GM19043 (cell line): ENCODE data around the gene SLC25A12.
"Not testable (repeated sequence)": the region's sequence is repeated elsewhere in the genome, so short reads cannot be mapped to it uniquely, and the experiment has no call there.

Source experiments
- ATAC-seq: cut with Tn5 transposase; IDR thresholded peaks from one replicate; pipeline ENCODE4 v1.9.1; 2021; ENCODE audit warnings: low read depth; ENCODE audit not compliant: unreplicated experiment

The SLC25A12 gene

DNA sequence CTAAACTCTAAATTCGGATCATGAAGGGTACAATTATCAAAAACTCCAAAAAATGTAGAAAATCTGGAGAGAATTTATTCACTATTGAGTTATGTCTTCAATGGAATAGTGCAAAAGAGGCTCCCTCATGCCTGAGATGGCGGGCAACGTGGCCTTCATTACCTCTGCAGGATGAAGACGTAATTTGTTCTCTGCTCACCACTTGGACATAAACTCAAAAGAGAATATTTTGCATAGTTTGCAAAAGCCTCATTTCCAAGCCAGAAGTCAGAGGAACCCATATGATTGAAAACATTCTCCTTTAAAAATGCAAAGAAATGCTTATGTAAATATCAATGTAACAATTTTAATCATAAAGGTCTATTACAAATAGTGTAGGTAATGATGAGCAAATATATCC, 58.7 kb downstream of the SLC25A12 start:
- ATAC-seq: no peak

DNA sequence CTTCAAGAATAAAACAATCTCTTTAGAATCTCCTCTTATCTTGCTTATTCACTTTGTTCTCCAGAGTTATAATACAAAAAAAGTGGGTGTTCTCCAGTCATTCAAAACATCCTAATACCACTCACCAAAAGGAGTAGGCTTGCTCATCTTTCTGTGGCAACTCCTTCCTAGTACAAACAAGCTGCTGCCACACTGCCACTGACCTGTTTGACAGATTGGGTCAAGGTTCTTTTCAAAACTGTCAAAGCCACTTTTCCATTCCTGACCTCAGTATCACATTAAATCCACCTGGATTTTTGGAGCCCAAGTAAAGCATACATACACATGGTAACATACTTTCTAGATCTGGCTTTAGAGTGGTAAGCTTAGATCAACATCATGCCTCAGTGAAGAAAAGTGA, 59.8 kb downstream of the SLC25A12 start:
- ATAC-seq: no peak

DNA sequence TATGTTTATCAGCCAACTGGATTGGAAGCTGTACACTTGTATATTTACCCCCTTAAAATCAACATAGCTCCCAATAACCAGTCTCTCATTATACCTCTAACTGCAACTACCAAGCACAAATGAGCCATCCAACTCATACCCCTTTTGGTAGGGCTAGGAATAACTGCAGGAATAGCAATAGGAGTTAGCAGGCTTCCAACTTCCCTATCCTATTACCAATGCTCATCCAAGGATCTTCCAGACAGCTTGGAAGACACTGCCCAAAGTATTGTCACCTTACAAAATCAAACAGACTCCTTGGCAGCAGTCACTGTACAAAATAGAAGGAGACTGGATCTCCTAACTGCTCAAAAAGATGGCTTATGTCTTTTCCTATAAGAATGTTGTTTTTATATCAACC, 61.6 kb downstream of the SLC25A12 start:
- no peak for ATAC-seq

DNA sequence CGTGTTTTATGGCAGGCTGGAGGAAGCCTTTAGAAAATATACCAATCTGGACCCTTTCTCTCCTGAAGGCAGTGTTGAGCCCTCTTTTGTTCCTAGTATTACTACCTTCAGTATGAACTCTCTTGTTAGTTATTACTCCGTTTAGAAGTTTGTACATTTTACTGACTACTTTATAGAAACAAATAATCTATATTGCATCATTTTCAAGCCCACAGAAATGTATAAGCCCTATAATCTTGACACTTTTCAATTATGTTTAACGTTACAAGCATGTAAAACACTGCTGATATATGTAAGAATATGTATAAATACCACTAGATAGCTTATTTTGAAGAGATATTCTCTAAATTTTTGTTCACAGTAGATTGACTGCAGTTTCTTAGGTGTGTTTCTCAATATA, 64.0 kb downstream of the SLC25A12 start:
- no peak for ATAC-seq

DNA sequence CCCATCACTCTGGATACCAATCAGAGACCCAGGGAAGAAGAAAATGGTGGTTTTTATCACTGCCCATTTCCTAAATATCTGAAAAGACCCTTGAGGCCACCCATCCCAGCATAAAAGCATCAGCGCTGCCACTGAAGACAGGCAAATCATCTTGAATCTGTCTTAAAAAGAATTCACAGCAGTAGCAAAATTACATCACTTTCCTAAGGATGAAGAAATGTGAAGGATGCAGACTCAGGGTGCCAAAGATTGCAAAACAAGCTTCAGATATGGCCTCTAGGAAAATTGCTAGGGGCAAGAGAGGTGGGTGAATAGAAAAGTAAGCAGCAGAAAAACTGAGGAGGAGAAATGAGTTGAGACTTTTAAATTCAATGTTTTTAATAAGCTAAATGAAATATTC, 70.0 kb downstream of the SLC25A12 start:
- ATAC-seq: no peak

DNA sequence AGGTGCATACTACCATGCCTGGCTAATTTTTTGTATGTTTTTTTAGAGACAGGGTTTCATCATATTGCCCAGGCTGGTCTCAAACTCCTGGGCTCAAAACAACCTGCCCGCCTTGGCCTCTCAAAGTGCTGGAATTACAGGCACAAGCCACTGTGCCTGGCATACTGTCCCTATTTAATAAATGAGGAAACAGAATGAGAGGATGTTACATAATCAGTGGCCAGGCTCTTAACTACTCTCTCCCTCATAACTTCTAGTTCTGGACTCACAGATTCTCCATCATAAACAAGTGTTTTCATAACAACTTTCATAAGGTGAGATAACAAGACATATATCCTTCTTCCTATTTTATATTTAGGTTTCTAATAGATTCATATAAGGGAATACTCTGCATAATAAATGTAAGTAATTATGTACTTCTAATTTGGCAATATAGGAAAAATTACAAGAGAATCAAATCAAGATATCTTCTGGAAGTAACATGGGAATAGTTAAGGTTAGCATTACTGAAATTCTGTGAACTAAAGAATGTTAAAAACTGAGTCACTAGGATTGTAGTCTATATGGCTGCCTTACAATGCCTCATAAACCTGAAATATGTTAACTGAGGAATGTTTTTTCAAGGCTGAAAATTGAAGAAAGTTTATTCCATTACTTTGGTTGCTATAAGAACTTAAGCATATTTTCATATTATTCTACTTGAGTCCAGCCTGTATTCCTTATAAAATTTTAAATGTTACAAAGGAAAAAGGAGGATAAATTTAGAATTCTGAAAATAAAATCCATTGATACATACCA, 71.3 kb downstream of the SLC25A12 start:
- ATAC-seq: no peak

DNA sequence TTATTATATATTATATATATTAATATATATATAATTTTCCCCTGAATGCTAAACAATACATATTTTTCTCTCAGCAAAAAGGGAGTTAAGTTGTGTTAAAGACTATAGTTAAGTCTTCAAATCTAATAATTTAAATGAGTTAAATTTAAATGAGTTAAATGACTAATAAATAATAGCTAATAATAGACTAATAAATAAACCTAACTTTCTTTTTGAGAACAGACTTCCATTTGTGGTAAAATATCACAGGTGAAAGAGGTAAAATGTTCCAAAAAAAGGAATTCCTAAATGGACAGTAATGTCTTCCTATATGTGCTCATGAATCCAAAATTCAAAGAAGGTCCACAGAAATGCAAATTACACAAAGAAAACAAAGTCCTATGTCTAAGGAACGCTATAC, 74.6 kb downstream of the SLC25A12 start:
- ATAC-seq: no peak

DNA sequence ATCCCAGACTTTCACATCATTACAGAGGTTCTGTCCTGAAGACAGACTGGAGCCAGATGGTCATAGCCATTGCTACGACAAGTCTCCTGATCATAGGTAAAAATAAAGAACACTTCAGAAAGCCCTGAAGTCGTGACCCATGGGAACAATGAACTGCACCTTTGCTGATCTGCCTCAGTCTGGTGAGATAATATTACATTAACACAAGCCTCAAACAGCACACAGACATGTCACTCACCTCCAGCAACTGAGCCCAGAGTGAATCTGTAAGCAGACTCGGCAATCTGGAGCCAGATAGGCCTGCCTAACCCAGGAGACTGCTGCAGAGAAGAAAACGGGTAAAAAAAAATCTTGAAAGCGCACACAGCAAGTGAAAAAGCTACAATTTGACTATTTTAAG, 79.2 kb downstream of the SLC25A12 start:
- ATAC-seq: no peak

DNA sequence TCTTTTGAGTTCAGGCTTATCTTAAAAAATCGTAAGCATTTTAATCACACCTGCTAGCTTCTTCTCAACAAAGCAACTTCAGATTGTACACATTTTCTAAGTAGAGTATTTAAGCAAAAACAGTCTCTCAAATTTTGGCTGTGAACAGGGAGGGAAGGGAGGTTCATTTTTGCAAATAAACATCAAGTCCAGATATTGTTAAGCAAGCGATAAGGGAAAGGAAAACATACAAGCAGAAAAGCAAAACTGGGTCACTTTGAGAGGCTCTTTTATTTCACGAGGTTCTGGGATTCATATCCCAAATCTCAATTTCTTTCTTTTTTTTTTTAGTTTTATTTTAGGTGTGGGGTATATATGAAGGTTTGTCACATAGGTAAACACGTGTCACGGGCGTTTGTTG, 79.9 kb downstream of the SLC25A12 start:
- no peak for ATAC-seq

DNA sequence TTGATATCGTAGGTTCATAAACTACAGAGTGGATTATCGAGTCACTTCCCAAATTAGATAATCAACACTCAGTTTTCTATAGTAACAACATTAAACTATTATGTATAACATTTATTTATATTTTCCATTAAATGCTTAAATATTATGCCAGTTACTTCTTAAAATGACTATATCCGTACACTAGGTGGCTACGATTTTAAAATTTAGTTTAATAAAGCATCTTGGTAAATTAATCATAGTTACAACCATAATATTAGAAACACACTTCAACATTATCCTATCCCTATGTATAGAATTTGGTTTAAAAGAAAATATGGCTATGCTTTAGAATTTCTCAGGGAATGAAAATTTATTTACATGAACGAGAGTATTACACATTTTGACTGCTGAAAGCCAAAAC, 80.3 kb downstream of the SLC25A12 start:
- ATAC-seq: no peak

DNA sequence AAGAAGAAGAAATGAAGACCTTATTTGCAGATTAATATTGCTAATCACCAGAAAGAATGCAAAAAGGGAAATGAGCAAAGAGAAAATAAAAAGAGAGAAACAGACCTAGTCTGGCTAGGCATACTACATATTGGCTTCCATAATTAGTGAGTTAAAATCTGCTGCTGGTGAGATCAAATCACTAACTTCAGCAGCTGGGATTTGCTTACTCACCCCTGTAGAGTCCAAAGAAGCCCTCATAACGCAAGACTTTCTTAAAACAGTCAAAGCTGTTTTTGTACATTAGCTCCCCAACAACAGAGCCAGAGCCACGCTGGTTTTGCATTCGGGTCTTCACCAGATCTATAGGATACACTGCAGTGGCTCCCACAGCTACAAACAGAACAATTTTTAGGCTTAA, 80.9 kb downstream of the SLC25A12 start:
- ATAC-seq: no peak

DNA sequence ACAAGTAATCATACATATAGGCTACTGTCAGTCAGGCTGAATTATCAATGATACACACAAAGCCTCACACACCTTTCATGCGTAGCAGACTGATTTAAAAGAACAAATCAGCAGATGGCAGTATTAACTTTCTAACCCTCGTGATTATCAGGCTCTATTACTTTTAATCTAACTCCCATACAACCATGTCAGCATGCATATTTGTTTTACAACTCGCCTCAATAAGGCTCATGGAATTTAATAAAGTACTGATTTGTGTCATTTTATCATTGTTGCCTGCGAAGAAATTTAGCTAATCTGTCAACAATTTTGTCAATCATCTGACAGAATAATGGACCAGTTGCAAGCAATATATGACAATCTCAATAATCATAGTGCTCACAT, 82.8 kb downstream of the SLC25A12 start:
- no peak for ATAC-seq

DNA sequence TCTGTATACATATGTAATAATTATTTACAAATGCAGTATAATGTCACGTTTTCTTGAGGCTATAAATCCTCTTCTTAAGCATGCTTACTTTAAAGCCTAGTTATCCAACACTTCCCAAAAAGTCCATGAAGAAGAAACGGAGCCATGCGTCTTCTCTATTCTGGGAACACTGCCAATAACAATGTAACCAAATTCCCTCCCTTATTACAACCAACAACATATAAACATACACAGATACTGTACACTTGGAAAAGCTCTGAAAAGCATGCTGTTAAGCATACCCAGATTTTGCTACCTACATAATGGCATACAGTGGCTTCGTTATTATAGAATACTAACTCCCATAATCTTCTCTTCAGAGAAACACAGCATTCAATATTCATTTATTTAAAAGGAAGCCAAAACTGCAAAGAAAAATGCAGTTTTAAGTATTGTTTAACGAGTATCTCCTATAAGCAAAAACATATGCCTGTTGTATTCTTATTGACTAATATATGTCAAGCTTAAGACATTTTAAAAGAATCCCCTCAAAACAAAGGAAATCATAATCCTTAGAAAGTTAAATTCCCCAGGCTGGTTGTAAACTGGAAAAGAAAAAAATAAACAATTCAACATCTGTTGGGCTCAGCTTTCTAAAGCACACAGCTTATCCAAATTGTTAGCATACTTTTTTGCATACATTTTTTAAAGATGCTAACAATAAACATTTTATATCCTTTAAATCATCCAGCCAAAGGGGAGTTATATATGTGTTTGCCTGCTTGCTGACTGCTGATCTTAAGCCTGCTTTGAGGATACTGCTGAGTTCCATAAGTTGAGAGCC, 83.4 kb downstream of the SLC25A12 start:
- ATAC-seq: no peak

DNA sequence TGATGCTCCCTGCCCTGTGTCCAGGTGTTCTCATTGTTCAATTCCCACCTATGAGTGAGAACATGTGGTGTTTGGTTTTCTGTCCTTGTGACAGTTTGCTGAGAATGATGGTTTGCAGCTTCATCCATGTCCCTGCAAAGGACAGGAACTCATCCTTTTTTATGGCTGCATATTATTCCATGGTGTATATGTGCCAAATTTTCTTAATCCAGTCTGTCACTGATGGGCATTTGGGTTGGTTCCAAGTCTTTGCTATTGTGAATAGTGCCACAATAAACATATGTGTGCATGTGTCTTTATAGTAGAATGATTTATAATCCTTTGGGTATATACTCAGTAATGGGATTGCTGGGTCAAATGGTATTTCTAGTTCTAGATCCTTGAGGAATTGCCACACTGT, 85.2 kb downstream of the SLC25A12 start:
- ATAC-seq: not testable (repeated sequence)

DNA sequence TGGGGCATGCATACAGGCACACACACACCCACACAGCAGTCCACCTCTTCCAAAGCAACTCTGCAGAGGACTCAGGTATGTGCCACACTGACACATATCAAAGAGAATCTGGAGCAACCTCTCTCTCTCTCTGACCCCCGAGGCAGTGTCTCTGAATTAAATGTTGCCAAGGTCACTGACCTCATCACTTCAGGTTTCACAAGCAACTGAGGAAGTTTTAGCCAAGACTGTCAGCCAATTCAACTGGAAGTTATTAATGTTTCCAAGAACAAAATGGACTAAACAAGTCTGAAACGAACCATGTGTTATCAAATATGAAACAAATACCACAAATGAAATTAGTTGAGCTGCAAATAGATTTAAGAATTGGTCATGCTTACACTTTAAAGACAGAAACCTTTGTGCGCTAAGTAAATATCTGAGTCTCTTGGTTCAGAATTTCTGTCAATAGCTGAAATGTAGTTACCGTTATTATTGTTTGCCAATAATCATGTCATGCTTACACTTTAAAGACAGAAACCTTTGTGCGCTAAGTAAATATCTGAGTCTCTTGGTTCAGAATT, 86.1 kb downstream of the SLC25A12 start:
- ATAC-seq: no peak

DNA sequence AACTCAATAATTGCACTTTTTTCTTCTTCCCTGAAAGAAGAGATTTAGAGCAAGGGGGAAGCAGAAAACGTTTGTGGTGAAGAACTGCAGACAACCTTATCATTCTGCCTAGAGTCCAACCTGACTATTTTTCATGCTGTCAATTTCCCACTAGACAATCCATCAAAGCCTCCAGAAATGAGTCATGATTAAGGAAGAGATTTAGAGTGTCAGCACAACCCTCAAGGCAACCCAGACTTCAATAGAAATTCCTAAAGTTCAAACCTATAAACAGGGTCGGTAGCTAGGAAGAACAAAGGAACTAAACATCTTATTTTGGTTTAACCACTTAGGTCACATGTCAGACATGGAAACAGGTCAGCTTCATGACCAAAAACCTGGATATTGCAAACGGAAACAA, 86.9 kb downstream of the SLC25A12 start:
- no peak for ATAC-seq

DNA sequence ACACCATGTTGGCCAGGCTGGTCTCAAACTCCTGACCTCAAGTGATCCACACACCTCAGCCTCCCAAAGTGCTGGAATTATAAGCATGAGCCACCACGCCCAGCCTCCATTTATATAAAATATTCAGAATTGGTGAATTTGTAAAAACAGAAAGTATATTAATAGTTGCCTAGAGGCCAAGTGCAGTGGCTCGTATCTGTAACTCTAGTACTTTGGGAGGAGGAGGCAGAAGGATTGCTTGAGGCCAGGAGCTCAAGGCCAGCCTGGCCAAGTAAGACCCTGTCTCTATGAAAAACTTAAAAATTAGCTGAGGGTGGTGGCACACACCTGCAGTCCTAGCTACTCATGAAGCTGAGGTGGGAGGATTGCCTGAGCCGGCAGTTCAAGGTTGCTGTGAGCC, 89.6 kb downstream of the SLC25A12 start:
- ATAC-seq: no peak

DNA sequence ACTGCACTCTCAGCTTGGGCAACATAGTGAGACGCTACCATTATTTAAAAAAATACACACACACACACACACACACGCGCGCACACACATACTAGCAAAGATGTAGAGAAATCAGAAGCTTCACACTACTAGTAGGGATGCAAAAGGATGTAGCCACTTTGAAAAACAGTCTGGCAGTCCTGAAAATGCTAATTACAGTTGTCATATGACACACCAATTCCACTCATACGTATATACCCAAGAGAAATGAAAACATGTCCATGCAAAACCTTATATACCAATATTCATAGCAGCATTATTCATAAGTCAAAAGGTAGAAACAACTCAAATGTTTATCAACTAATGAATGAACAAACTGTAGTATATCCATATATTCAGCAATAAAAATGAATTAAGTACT, 90.3 kb downstream of the SLC25A12 start:
- no peak for ATAC-seq

DNA sequence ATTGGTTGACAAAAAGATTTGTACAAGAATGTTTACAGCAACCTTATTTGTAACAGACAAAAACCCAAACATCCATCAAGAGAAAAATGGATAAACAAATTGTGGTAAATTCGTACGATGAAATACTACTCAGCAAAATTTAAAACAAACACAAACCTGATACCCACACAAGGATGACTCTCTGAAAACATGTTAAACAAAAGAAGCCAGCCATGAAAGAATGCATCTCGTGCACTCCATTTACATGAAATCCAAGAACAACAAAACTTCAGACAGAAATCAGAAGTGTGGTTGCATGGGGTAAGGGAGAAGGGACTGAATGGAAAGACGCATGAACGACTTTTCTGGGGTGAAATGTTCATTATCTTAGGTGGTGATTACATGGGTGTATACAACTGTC, 93.4 kb downstream of the SLC25A12 start:
- ATAC-seq: no peak

DNA sequence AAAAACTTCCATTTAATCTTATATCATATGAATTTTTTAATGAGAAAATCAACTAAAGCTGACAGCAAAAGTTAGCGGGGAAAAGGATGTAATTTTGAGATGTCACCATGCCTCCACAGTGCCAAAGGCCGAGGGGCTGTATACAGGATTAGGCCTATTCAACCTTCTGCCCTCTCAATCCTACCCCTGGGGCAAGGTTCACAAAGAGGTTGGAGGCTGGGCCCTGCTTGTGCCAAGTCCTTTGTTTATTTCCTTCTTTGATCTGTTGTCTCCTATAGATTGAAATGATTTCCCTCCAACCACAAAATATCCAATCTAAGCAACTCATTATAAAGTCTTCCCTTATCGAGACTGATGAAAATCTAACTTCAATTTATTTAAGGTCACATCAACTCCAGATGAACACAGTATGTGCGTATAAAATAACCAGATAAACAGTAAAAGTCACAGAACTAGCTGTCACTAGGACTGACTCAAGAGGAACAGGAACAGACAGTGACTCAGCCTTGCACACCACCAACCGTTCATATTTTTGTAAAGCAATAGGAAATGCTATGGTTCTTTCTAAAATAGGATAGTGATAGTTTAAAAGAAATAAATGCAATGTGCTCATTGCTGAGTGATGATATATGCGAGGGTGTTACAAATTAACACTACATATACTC, 95.8 kb downstream of the SLC25A12 start:
- no peak for ATAC-seq

DNA sequence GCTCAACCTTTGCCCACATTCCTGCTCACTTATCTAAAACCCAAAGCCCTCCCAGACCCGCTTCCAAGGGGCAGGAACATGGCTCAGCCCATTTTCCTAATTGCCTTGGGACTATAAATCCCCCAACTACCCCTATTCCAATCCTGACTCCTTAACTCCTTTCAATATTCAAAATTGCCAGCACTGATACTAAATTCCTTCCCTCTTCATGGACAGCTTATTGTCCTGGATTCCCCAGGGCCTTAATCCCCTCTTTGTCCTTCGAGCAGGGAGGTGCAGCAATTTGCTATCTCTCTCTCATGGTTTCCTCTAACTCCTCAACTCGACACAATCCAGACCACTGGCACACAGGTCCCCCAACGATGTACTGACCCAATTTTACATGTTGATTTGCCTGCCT, 99.1 kb downstream of the SLC25A12 start:
- ATAC-seq: no peak
